Stimulated activated CD8-positive, alpha-beta memory T cell treated with anti-CD3 and anti-CD28 coated beads, Interleukin-4, amount 100 ng/mL, for 4 hours (primary cell): ENCODE data around the gene PSEN2.
A peak's percentile ranks its signal among the peaks of the same experiment; 100 is the strongest.
"Not testable (repeated sequence)": the region's sequence is repeated elsewhere in the genome, so short reads cannot be mapped to it uniquely, and the experiment has no call there.

ENCODE experiments used
- DNase-seq, 2 donors: peaks; one replicate each; pipeline ENCODE4 v3.0.0-alpha.2; 2020; ENCODE audit warnings: low read depth in 2 of 2, low spot score in 1 of 2

PSEN2 gene

DNA sequence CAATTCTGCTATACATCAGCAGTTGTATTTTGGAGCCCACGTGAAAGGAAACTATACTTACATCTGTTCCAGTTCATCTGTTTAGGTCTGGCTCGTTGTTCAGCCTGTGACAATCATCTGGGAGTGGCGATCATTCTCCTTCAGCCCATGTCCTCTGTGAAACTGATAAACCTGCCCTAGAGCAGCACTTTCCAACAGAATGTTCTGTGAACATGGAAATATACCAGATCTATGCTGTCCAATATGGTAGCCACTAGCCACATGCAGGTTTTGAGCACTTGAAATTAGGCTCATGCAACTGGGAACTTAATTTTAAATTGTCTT, 45.2 kb downstream of the PSEN2 start:
- no peak for DNase-seq

DNA sequence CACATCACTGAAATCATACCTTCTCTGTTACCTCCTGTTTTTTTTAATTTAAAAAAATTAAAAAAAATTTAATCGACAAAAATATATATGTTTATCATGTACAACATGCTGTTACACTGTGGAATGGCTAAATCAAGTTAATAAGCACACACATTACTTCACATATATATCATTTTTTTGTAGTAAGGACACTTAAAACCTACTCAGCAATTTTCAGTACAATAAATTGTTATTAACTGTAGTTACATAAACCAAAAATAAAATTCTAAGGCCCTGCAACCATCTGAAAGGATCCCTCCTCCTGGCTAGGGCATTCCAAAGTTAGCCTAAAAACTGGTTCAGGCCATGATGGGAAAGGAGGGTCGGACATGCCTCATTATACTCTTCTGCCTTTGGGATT, 46.1 kb downstream of the PSEN2 start:
- DNase-seq, result no peak

DNA sequence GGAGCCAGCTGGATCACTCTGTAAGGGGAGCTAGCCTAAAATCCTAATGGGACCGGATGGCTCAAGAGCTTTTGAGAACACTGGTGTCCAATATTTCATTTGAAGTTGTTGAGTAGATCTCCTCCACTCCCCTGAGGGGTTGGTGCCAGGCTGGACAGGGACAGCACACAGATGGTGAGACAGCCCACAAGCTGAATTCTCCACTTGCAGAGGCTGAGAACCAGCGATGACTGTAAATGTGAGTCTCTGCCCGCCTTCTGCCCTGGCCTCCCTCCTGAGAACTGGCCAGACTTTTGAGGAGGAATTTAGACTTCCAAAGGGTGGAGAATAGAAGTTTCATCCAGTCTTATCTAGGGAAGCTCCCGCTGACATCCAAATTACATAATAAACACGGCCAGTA, 49.2 kb downstream of the PSEN2 start:
- DNase-seq, result no peak

- DNase-seq, result no peak
Measured at GRCh38 chr1:226919995-226920394, 49.6 kb downstream of the PSEN2 start.

- DNase-seq, result no peak
Measured at GRCh38 chr1:226920446-226920894, 50.1 kb downstream of the PSEN2 start.

DNA sequence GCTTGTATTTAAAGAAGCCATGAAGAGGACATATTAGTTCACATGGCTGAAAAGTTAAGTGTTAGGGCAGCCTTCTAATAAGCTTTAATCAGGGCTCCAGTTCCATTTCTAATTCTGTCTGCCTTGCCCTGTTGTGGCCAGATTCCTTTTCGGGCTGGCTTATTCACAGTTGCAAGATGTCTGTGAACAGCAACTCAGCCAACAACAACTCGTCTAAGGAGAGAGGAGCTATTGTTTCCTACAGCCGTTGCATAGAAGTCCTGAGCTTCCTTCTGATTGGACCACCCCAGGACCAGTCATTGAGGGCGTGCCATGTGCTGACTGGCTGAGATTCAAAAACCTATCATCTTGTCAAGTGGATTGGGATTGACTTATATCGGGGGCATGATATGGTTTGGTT, 51.1 kb downstream of the PSEN2 start:
- no peak for DNase-seq

DNA sequence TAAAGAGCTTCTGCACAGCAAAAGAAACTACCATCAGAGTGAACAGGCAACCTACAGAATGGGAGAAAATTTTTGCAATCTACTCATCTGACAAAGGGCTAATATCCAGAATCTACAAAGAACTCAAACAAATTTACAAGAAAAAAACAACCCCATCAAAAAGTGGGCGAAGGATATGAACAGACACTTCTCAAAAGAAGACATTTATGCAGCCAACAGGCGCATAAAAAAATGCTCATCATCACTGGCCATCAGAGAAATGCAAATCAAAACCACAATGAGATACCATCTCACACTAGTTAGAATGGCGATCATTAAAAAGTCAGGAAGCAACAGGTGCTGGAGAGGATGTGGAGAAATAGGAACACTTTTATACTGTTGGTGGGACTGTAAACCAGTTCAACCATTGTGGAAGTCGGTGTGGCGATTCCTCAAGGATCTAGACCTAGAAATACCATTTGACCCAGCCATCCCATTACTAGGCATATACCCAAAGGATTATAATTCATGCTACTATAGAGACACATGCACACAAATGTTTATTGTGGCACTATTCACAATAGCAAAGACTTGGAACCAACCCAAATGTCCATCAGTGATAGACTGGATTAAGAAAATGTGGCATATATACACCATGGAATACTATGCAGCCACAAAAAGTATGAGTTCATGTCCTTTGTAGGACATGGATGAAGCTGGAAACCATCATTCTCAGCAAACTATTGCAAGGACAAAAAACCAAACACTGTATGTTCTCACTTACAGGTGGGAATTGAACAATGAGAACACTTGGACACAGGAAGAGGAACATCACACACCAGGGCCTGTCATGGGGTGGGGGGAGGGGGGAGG, 59.1 kb downstream of the PSEN2 start:
- not testable (repeated sequence) for DNase-seq

- DNase-seq, result no peak
Measured at GRCh38 chr1:226934483-226935237, 64.2 kb downstream of the PSEN2 start.

- DNase-seq, result no peak
Measured at GRCh38 chr1:226937940-226938725, 67.7 kb downstream of the PSEN2 start.

DNA sequence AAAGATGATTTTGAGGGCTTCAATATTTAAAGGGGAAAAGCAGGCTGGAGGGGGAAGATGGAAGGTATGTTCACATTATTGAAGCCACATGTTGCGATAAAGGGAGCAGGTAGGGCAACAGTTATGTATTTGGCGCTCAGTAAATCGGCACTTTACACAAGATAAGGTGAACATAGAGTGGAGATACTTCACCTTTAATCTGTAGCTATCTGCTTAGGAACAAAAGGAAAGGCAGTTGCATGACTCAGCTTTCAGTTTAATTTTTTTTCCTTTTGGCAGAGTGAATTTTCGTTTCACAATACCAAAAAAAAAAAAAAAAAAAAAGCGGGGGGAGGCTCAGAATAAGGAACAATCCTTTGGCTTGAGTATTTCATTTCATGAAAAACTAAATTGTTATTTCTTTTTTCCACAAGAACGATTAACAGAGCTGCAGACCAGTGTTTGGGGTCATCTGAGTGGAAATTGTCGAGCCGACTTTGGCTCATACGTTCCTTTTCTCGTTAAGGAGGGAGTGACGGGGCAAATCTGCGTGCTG, 68.6 kb downstream of the PSEN2 start:
- no peak for DNase-seq

GRCh38 chr1:226939438-226940028, 69.1 kb downstream of the PSEN2 start:
- DNase-seq, result peak; percentile 19 to 29

- peak; percentile 91 to 98 for DNase-seq
Measured at GRCh38 chr1:226940029-226940805, 69.8 kb downstream of the PSEN2 start, which contains the start of gene COQ8A. Gene COQ8A (plus strand): TSS chr1:226940294. CDS start chr1:226961386, 21,092 bp downstream.

- no peak for DNase-seq
Measured at GRCh38 chr1:226940806-226941067, 70.3 kb downstream of the PSEN2 start.

- DNase-seq, result no peak
Measured at GRCh38 chr1:226942392-226942791, 72.0 kb downstream of the PSEN2 start.

GRCh38 chr1:226943156-226943555, 72.7 kb downstream of the PSEN2 start:
- no peak for DNase-seq

DNA sequence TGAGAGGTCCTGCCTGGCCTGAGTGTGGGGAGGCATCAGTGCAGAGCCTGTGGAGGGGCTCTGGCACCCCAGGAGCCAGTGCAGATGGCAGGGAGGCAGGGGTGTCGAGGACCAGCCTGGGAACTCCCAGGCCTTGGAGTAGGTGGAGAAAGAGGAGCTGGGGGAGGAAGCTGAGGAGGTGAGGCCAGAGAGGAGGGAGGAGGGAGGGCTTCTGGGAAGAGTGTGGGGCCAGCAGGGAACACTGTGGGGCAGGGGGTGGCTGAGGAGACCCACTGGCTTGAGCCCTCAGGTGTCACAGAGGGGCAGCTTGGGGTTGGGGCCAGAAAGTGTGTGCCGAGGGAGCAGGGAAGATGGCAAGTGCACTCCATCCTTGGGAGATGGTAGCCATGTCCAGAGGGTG, 73.5 kb downstream of the PSEN2 start:
- no peak for DNase-seq

GRCh38 chr1:226945106-226945857, 74.9 kb downstream of the PSEN2 start:
- DNase-seq, result no peak
